GM10266 (cell line): ENCODE results near the gene GLB1L3.
"Not testable (repeated sequence)": the region's sequence is repeated elsewhere in the genome, so short reads cannot be mapped to it uniquely, and the experiment has no call there.

Experiments
- DNase-seq: peaks from one replicate; pipeline ENCODE4 v3.0.0; 2012; ENCODE audit errors: extremely low spot score
- TF ChIP-seq, protein P1 (sequence below): IDR thresholded peaks from 2 replicates; pipeline ENCODE4 v1.5.1; 2012; ENCODE audit warnings: mild to moderate bottlenecking, low read depth; ENCODE audit not compliant: control insufficient read depth, insufficient read depth; ENCODE audit errors: missing control alignments

The GLB1L3 gene

DNA sequence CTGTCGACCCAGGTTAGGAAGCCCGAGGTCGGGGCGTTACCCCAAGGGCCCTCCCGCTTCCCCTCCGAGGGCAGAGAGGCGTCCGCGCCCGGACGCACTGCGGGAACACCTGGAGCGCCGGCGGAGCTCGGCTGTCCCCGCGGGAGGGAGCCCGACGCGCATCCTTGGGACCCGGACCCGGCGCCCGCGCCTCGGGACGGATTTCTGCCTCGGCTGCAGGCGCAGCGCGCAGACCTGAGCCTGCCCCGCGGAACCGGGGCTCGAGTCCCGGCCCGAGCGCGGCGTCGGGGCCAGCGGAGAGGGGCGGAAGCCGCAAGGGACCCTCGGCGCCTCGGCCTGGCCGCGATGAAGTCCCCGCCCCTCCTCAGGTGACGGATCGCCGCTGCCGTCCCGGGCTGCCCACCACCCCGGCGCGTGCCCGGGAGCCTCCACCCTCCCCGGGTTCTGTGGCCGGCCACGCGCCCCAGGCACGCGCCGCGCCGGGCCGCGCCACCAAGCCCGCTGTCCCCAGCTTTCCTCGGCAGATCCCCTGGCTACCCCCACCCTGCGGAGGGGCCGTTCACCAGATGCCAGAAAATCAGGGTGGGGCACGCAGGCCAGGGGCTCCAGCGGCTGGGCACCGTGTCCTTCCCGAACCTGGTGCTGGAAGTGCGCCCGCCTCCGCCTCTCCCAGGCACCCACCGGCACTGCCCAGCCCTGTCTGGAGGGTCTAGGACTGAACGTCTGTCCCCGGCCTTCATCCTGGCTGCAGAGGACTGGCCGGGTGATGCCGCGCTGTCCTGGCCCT, 410 bp downstream of the GLB1L3 start:
- peak; percentile 44 for DNase-seq
- TF ChIP-seq, protein P1, sequence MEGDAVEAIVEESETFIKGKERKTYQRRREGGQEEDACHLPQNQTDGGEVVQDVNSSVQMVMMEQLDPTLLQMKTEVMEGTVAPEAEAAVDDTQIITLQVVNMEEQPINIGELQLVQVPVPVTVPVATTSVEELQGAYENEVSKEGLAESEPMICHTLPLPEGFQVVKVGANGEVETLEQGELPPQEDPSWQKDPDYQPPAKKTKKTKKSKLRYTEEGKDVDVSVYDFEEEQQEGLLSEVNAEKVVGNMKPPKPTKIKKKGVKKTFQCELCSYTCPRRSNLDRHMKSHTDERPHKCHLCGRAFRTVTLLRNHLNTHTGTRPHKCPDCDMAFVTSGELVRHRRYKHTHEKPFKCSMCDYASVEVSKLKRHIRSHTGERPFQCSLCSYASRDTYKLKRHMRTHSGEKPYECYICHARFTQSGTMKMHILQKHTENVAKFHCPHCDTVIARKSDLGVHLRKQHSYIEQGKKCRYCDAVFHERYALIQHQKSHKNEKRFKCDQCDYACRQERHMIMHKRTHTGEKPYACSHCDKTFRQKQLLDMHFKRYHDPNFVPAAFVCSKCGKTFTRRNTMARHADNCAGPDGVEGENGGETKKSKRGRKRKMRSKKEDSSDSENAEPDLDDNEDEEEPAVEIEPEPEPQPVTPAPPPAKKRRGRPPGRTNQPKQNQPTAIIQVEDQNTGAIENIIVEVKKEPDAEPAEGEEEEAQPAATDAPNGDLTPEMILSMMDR, result peak; percentile 23

DNA sequence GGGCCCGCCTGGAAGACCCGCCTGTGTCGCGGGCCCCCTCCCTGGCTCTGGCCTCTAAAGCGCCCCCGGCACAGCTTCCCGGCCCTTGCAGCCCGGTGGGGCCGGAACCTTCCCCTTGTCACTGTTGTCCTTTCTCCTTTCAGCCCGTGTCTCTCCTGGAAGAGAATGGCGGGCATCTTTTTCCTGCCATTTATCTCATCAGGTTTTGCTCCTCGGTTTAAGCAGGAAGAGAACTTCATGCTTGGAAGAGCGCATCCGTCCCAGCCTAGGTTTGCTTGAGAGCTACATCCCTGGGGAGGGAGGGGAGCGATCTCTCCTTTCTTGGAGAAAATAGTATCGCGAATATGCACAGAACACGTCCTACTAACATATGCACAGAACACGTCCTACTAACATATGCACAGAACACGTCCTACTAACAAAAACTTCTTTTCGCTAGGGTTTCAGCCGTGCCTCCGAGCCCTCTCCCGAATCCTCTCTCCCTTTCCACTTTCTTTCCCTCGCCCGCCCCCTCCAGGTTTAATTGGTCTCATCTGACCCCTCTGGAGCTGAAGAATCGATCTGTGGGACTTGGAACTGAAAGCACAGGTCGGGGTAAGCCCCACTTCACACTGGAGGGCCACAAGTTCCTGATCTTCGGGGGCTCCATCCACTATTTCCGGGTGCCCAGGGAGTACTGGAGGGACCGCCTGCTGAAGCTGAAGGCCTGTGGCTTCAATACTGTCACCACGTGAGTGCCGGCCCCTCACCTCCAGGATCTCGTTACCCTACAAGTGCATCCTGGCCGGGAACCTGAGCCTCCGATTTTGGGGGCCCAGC, 1.2 kb downstream of the GLB1L3 start:
- TF ChIP-seq, protein P1, result no peak
- DNase-seq, result peak; percentile 29

DNA sequence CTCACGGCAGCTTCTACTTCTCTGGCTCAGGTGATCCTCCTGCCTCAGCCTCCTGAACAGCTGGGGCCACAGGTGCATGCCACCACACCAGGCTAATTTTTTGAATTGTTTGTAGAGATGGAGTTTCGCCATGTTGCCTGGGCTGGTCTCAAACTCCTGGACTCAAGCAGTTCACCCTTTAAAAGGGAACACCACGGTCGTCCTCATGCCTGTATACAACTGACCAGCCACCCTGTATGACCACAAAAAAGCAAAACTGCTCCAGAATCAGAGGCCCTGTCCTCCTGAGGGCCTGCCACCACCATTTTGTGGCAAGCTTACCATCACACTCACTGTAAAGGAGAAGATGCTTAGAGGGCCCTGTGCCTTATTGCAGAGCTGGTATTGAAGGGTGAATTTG, 2.2 kb downstream of the GLB1L3 start:
- DNase-seq, result no peak
- TF ChIP-seq, protein P1, result no peak

DNA sequence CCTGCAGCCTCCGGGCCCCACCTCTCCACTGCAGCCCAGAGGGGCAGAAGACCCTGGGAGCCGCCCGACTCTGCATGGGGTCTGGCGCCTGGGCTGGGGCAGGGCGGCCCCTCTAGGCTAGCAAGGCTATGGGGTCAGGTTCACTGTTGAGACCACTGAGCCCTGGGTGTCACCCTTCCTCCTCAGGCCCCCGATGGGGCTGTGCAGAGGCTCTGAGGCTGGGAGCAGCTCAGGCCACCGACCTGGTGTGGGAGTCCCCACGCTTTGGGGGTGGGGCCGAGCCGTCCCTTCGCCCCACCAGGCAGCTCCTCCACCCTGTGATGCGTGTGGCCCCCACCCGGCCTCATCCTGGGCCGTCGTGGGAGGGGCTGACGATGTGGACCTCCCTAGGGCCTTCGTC, 5.5 kb downstream of the GLB1L3 start:
- DNase-seq, result not testable (repeated sequence)

DNA sequence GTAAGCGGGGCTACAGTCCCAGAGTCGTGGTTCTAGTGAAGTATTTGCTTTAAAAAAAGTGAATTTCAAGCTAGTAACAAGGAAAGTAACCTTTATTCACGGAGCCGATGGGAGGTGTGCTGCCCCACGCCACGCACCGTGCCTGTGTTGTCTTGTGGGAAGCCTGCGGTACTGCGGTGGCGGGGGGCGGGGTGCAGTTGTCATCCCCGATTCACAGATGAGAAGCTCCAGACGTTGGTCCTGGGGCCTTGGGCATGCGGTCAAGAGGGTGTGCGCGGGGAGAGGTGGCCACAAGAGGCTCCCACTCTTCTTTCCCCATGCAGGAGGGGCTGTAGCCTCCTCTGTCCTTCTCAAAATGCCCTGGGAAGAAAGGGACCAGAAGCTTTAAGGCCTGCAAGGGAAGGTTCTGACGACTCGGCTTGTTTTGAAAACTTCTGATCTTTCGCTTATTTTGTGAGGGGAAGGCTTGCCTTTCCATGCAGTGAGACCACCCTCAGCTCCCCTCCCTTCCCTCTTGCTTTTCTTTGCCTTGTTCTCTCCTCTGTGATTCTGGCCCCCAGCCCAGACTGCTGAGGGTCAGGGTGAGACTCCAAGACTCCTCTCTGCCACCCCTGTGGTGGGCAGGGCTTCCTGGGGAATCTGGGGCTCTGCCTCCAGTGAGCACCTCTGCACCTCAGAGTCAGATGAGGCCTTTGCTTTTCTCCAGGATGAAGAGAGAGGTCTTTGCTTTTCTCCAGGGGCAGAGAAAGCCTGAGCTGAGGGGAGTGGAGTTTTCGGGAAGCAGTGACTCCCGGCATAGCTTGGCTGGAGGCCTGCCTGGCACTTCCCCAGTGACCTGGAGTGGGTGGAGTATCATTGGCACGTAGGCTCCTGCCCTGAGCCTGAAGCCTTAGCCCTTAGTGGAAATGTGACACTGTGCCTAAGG, 6.2 kb downstream of the GLB1L3 start:
- DNase-seq, result no peak
- TF ChIP-seq, protein P1, result no peak

DNA sequence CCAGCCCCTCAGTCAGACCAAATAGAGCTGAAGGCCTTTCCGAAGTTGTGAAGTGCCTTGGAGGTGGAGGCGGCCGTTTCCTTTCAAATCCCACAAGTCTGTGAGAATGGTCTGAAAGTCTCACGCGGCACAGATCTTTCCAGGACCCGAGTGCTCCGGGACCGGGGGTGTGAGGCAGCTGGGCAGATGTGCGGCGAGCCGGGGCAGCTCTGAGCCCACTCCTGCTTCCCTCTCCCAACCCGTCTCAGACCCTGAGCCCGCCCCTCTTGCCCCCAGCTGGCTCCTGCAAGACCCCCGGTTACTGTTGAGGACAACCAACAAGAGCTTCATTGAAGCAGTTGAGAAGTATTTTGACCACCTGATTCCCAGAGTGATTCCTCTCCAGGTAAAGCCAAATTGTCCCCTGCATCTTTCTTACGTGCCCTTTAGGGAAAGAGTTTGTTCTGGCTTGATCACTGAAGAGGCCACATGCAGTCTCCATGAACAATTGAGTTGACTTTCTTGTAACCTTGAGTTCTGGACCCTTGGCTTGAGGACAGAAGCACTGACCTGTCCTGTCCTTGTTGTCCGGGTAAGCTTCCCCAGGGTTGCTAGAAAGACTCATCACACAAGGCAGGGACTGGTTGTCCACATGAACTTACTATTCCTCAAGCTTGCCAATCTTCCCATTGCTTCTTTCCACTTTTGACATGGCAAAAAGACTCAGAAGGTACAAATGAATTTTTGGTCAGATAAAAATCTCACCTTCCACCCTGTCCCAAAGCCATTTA, 7.5 kb downstream of the GLB1L3 start:
- TF ChIP-seq, protein P1, result no peak
- DNase-seq, result no peak

DNA sequence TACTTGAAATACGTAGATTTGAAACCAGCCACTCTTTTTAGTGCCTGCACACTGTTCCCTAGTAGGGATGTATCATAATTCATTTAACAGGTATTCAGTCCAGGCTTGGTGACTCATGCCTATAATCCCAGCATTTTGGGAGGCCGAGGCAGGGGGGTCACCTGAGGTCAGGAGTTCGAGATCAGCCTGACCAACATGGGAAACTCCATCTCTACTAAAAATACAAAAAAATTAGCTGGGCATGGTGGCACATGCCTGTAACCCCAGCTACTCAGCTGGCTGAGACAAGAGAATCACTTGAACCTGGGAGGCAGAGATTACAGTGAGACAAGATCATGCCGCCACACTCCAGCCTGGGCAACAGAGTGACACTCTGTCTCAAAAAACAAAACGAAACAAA, 8.2 kb downstream of the GLB1L3 start:
- not testable (repeated sequence) for DNase-seq
